LoVo (cell line): Measurements from ENCODE around the gene INO80E.
"Not testable (repeated sequence)": the region's sequence is repeated elsewhere in the genome, so short reads cannot be mapped to it uniquely, and the experiment has no call there.

ENCODE experiments used
- DNase-seq: peaks from one replicate; pipeline ENCODE4 v3.0.0-alpha.2; 2016; ENCODE audit warnings: low spot score

The INO80E gene

GRCh38 chr16:29995911-29996765, at the start of gene INO80E:
INO80E (plus strand) TSS chr16:29996241; CDS start chr16:29996311, 70 bp downstream.
- peak; percentile 98 for DNase-seq

GRCh38 chr16:29947897-29948296, 48.1 kb upstream of the INO80E start:
- DNase-seq, result no peak

DNA sequence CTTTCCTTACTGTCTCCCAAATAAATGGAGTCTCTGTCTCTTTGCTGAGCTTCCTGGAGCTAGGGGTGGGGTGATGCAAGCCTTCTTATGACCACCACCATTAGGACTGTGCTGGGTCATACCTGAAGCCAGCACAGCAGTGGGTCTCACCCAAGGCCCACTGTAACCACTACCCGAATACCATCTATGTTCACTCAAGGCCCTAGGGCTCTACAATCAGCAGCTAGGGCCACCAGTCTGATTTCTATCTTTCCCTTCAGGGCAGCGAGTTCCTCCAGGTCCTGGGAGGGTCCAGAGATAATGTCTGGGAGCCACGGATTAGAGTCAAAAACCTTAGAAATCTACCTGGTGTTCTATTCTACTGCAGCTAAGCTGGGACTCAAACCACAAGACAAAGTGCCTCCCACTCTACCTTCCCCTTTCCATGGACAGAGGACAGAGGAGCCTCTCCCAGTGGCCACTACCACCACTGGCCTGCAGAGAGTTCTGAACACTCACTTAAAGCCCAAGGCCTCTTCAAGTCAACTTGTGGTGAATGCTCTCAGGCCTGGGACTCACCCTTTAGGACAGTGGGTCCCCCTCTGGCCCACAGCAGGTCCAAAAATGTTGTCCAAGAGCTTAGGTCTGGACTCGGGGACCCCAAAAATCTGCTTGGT, 45.1 kb upstream of the INO80E start:
- DNase-seq, result no peak

DNA sequence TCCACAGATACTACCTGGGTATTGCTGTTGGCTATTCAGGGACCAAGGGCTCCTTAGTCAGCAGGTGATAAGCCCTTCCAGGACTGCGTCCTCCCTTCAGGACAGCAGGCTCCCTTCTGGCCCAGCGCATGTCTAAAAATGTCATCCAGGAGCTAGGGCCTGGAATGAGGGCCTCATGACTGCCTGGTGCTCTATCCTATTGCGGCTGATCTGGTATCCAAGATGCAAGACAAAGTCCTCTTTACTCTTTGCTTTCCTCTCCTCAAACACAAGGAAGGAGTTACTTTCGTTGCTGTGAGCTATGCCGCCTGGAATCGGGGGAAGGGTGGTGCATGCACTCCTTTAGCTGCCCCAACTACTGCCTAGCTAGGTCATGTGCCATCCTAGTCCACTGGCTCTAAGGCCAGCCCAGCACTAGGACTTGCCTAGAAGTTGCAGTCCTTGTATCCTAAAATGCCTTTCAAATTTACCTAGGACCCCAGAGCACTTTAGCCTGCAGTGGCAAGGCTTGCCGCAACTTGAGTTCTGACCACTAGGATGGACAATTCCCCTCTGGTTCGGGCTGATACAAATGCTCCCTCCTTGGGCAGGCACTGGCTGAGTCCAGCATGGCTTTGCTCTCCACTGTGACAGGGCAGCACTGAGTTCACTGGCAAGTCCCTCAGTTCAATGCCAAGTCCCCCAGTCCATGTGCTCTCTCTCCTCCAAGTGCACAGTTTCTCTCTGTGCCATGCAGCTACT, 44.2 kb upstream of the INO80E start:
- DNase-seq, result no peak

- no peak for DNase-seq
Observed at GRCh38 chr16:29958756-29959155, 37.3 kb upstream of the INO80E start.

- no peak for DNase-seq
Observed at GRCh38 chr16:29959293-29959692, 36.7 kb upstream of the INO80E start.

GRCh38 chr16:29959821-29960220, 36.2 kb upstream of the INO80E start:
- DNase-seq, result not testable (repeated sequence)

DNA sequence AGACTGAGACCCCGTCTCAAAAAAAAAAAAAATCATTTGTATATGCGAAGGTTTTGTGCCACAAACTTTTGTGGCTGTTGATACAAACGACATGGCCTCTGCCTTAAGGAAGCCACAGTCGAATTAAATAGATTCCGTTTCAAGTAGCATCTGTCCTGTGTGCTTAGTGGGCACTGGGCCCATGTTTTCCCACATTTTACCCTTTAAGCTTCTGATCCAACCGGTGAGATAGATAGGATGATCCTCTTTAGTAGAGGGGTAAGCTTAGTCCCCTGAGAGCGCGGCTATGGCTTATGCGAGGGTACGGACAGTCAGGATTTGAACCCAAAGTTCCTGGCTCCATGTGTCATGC, 34.9 kb upstream of the INO80E start:
- no peak for DNase-seq

DNA sequence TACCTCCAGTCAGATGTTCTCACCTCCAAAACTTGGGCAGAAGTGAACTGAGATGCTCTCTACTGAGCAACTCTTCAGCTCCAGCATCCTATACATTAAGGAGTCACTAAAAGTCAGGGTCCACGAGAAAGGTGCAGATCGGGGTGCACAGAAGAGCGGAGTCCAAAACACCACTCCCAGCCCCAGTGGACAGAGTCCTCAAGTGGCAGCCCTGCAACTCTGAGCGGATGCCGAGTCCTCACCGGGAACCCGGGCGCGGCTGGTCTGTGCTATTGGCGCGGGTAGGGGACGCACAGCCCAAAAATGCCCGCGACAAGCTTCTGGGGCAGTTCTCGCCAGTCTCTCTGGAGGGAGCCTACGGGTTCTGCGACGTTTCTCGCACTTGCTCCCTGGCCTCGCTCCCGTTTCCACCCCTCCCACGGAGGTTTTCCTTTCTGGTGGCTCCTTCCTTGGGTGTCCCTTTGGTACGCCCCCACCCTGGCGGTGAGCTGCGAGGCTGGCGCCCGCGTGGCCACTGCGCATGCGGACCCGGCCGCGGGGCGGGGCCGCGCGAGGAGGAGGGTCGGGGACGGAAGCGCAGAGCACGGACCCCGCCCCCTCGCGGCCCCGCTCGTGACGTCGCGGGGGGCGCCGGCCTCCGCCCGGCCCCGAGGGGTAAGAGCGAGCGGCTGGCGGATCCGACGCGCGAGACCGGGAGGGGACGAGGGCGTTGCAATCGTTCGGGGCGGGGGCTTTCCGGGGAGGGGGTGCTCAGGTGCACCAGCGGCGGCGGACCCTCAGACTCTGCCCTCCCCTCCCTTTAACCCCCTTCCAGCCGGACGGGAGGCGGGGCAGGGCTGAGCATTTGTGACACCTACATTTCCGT, 34.3 kb upstream of the INO80E start, which contains the start of gene TMEM219:
Gene TMEM219, plus strand, starts transcription at position 601 of the 865 bp plus-strand sequence. CDS start 1,065 bp downstream, outside the sequence.
- peak; percentile 92 for DNase-seq

- DNase-seq, result no peak
Observed at GRCh38 chr16:29962344-29962994, 33.6 kb upstream of the INO80E start.

DNA sequence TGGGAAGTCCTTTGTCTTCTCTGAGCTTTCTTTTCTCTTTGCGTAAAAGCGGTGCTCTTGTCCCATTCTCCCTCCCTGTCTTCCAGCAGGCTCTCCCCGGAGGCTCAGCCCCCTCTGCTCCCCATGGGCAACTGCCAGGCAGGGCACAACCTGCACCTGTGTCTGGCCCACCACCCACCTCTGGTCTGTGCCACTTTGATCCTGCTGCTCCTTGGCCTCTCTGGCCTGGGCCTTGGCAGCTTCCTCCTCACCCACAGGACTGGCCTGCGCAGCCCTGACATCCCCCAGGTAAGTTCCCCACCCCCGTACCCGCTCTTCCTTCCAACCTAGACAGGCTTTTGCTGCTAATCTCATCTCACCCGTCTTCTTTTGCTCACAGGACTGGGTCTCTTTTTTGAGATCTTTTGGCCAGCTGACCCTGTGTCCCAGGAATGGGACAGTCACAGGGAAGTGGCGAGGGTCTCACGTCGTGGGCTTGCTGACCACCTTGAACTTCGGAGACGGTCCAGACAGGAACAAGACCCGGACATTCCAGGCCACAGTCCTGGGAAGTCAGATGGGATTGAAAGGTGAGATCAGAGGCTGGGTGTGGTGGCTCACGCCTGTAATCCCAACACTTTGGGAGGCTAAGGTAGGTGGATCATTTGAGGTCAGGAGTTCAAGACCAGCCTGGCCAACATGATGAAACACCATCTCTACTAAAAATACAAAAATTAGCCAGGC, 32.9 kb upstream of the INO80E start:
- no peak for DNase-seq

DNA sequence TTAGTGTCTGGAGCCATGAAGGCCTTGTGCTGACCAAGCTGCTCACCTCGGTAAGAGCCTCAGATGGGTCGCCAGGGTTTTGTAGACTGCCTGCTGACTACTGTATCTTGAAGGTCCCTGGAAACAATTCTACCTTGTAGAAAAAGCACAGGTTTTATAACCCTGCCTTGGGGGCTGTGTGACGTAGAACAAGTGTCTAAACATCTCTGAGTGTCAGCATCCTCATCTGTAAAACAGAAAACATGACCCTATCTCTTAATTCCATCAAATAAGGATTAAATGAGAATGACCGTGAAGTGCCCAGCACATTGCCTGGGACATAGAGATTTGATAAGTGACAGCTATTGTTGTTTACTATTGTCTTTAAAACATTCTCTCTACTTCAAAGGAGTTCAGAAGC, 27.8 kb upstream of the INO80E start:
- DNase-seq, result no peak

- no peak for DNase-seq
Observed at GRCh38 chr16:29971304-29971703, 24.7 kb upstream of the INO80E start.

GRCh38 chr16:29972500-29972899, 23.5 kb upstream of the INO80E start:
- DNase-seq, result no peak

DNA sequence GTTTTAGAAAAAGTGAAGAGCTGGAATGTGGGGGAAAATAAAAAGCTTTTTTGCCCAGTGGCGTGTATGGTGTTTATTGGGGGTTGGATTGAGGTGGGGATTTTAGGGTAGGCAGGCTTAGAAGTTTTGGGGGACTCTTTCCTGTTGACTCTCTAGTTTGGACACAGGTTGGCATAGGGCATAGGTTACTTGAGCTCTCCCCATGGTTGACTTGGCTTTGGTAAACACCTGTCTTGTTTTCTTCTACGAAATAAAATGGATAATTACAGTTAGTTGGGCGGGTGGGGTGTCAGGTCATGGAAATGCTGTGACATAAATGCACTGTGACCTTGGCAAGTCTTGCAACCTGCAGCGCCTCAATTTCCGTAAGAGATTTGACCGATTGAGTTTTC, 23.1 kb upstream of the INO80E start:
- DNase-seq, result no peak

GRCh38 chr16:29973384-29974246, 22.4 kb upstream of the INO80E start, which contains the start of gene TAOK2:
TAOK2 (plus strand) TSS chr16:29973868; CDS start chr16:29977773, 3,905 bp downstream.
- DNase-seq, result peak; percentile 96

DNA sequence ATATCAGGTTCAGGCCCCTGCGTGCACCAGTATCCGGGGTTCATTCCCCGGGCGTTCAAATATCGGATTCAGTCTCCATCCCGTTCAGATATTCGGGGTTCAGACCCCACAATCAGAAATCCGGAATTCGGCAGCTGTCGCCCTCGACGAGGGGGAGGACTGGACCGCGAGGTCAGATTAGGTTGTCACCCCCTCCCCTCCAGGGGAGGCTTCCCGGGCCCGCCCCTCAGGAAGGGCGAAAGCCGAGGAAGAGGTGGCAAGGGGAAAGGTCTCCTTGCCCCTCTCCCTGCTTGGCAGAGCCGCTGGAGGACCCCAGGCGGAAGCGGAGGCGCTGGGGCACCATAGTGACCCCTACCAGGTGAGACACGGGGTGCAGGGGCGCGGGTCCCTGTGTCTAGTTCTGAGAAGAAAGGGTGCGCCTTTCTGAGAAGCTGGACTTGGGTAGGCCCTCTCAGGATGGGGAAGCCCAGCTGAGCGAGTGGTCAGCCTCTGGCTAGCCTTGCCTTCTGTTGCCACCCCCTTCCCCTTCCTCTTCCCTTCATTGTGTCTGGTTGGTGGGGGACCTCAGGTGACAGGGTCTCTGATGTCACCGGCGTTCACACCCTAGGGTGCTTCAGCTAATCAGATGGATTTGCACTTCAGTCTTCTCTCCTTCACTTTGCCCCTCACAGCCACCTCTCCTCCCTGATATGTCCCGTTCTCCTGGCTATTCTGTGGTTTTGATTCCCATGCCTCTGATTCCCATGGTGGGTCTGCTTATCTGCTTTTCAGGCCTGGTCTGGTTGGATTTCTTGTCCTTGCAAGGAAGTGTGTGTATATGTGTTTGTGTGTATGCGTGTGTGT, 21.5 kb upstream of the INO80E start:
- DNase-seq, result no peak

DNA sequence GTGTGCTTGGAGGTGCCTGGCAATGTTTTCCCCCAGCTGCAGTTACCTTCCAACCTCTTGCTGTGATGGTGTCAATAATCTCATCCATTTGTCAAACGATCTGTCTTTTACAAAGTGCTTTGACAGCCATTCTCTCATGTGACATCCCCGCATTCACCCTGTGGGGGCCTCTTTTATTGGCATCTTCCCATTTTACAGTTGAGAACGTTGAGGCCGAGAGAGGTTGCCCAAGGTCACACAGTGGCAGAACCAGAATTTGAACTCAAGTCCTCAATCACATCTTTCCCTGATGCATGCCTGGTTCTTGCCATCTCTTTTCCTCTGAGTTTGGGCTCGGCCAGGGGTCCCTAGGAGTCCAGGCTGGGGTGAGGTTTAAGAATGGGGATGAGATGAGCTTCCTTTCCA, 20.9 kb upstream of the INO80E start:
- no peak for DNase-seq
